HFFc6 (cell line): ENCODE results near the gene PUSL1. TPM values are rescaled to one million over a fixed set of nuclear protein-coding genes. Genes with fewer than 3 reads are reported as not detected.

Experiments
- DNase-seq: peaks from one replicate; pipeline ENCODE4 v3.0.0-alpha.2; 2018
- H3K27ac Mint-ChIP-seq: 2 replicates; pipeline ENCODE4 v1.8.0; 2020; ENCODE audit warnings: mild to moderate bottlenecking, mixed read lengths
- H3K27me3 Mint-ChIP-seq: 2 replicates; pipeline ENCODE4 v1.8.0; 2021; ENCODE audit warnings: mild to moderate bottlenecking, moderate library complexity, mixed read lengths; ENCODE audit not compliant: insufficient read depth
- H3K36me3 Mint-ChIP-seq: 2 replicates; pipeline ENCODE4 v1.8.0; 2021; ENCODE audit warnings: low read depth, mixed read lengths
- H3K4me1 Mint-ChIP-seq: 2 replicates; pipeline ENCODE4 v1.8.0; 2020; ENCODE audit warnings: low read depth, mixed read lengths
- H3K4me3 Mint-ChIP-seq: 2 replicates; pipeline ENCODE4 v1.8.0; 2020; ENCODE audit warnings: mild to moderate bottlenecking, moderate library complexity, mixed read lengths
- H3K9me3 Mint-ChIP-seq: 2 replicates; pipeline ENCODE4 v1.8.0; 2020; ENCODE audit warnings: mild to moderate bottlenecking, mixed read lengths
- total RNA-seq, 6 experiments: library from RNA; stranded (reverse); fragmentation: NEBNext Ultra II Directional; extraction: Animal tissue kit (Norgen Biotek cat#: 25700); gene quantifications; 2 replicates in 1 of 6; 3 replicates in 5 of 6; pipeline ENCODE4 v1.2.3, GENCODE V29; 2021
- TF ChIP-seq, protein P1 (sequence below): fragments of 200-600 bp; sonication (generic); IDR thresholded peaks from 2 replicates; pipeline ENCODE4 v1.5.0; 2021; ENCODE audit warnings: antibody characterized with exemption, mild to moderate bottlenecking

The PUSL1 gene
- total RNA-seq, 6 experiments from 2014 or later, result 23.5 to 28.7 (median 25.6) TPM

DNA sequence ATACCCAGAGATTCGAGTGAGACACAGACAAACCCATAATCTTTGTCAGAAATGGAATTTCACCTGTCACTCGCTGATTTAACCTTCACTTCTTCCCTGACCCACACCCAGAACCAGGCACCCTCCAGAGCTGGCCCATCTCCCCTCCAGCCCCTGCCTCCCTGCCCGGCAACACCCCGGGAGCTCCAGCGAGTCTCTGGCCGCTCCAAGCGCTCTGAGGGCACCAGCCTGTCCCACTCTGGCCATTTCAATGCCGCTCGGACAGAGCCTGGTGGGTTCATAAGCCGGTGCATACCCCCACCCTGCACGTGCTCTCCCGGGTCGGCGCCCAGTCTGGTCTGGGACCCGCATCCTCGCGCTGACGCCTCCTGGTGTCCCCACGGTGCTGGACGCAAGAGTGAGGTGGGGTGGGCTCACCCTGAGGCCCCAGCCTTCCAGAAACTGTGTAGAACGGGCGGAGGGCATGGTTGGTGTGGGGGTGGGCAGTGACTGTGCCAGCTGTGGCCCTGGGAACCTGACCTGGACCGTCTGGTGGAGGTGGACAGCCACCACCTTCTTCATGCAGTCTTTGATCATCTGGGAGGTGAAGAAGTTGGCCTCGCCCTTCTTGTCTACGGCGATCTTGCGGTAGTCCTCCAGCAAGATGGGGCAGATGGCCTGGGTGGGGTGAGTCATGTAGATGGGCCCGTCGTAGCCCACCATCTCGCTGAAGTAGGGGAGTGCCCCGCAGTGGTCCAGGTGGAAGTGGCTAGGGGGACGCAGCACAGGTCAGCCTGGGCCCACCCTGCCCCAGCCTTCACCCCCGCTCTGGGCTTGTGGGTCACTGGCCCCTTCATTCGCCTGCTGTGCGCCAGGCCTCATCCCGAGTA is 10.6 kb downstream of the PUSL1 start:
- Mint-ChIP-seq H3K4me1 (peaks cover 45% of the 10 kb centered on the region), H3K27me3 (peaks cover 18% of the 10 kb centered on the region), H3K36me3 (peaks cover 9% of the 10 kb centered on the region), H3K27ac (peak overlapping the region; percentile 91), H3K4me3 (no peak overlapping the region), H3K9me3 (no peaks in the 10 kb centered on the region)
- TF ChIP-seq, protein P1, sequence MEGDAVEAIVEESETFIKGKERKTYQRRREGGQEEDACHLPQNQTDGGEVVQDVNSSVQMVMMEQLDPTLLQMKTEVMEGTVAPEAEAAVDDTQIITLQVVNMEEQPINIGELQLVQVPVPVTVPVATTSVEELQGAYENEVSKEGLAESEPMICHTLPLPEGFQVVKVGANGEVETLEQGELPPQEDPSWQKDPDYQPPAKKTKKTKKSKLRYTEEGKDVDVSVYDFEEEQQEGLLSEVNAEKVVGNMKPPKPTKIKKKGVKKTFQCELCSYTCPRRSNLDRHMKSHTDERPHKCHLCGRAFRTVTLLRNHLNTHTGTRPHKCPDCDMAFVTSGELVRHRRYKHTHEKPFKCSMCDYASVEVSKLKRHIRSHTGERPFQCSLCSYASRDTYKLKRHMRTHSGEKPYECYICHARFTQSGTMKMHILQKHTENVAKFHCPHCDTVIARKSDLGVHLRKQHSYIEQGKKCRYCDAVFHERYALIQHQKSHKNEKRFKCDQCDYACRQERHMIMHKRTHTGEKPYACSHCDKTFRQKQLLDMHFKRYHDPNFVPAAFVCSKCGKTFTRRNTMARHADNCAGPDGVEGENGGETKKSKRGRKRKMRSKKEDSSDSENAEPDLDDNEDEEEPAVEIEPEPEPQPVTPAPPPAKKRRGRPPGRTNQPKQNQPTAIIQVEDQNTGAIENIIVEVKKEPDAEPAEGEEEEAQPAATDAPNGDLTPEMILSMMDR, result 0 out of 2 replicates have a peak, but pooled peaks have one; percentile 11
- DNase-seq, result no peak

DNA sequence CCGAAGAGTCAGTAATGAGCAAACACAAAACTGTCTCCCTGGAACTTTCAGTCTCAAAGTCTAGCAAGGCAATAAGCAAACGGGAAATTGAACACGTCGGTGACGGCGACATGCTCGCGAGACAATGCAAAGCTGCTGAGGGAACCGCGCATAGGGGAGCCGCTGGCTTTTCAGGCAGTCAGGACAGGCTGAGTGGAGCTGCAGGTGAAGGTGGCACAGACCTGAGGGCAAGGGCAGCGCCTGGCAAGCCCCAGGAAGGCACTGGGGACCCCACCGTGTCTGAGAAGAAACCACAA is 11.2 kb downstream of the PUSL1 start:
- H3K4me3 Mint-ChIP-seq, result no peak overlapping the region
- DNase-seq, result no peak
- H3K27me3 Mint-ChIP-seq, result peaks cover 18% of the 10 kb centered on the region
- peak overlapping the region; percentile 91 for H3K27ac Mint-ChIP-seq
- no peaks in the 10 kb centered on the region for H3K9me3 Mint-ChIP-seq
- TF ChIP-seq, protein P1, result no peak
- peaks cover 45% of the 10 kb centered on the region for H3K4me1 Mint-ChIP-seq
- H3K36me3 Mint-ChIP-seq, result peaks cover 9% of the 10 kb centered on the region

DNA sequence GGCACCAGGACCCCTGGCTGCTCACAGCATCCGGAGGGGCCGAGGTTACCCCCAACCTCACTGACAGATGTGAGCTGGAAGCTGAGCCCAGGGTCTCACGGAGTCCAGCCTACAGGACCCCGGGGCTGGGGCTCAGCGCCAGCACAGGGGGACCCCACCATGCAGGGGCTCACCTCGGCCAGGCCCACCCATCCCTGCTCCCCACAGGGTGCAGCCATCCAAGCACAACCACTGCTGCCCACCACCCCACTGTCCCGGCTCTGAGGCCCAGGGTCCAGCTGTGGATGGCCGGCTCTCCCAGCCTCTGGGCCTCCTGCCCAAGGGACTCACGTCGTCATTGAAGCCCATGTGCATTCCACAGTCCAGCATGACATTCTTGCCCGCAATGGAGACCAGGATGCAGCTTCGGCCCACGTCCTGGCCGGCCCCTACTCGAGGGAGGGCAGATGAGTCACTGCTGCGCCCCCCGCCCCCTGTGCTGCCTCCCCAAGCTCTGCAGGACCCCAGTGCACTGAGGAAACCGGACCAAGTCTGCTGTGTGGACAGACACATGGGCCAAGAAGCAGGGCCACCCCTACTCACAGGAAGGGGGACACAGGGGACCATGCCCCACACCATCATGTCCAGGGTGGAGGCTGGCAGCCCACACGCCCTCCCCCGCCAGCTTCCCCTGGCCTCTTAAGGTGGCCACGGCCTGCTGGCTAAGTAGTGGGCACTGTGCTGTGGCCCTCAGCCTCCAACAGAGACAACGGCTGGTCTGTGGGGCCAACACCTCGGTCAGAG is 12.5 kb downstream of the PUSL1 start:
- peaks cover 9% of the 10 kb centered on the region for H3K36me3 Mint-ChIP-seq
- H3K4me3 Mint-ChIP-seq, result 0 out of 2 replicates have a peak overlapping the region, but pooled peaks have one; percentile 7
- H3K27me3 Mint-ChIP-seq, result peaks cover 15% of the 10 kb centered on the region
- H3K4me1 Mint-ChIP-seq, result peaks cover 51% of the 10 kb centered on the region
- no peak for DNase-seq
- TF ChIP-seq, protein P1, result no peak
- H3K9me3 Mint-ChIP-seq, result no peaks in the 10 kb centered on the region
- H3K27ac Mint-ChIP-seq, result peak overlapping the region; percentile 61

DNA sequence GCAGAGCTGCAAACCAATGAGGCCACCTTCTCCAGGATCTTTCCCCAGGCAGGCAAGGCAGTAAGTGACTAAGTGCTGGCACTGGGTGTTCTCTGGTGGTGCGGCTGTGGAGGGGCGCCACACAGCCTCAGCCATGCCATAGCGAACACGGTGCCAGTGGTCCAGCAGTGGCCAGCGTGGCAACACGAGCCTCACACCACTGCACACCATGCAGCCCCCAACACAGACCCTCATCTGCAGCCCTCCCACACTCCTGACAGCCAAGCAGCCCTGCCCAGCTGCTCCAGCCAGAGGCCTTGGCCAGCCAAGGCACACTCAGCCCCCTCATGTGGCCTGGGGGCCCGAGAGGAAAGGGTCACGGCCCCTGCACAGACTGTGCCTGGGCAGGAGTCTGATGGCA is 13.1 kb downstream of the PUSL1 start:
- Mint-ChIP-seq H3K27ac (peak overlapping the region; percentile 31), H3K27me3 (peaks cover 13% of the 10 kb centered on the region), H3K9me3 (no peaks in the 10 kb centered on the region), H3K4me3 (0 out of 2 replicates have a peak overlapping the region, but pooled peaks have one; percentile 7), H3K36me3 (peaks cover 9% of the 10 kb centered on the region), H3K4me1 (peaks cover 55% of the 10 kb centered on the region)
- DNase-seq, result no peak
- TF ChIP-seq, protein P1, result no peak

DNA sequence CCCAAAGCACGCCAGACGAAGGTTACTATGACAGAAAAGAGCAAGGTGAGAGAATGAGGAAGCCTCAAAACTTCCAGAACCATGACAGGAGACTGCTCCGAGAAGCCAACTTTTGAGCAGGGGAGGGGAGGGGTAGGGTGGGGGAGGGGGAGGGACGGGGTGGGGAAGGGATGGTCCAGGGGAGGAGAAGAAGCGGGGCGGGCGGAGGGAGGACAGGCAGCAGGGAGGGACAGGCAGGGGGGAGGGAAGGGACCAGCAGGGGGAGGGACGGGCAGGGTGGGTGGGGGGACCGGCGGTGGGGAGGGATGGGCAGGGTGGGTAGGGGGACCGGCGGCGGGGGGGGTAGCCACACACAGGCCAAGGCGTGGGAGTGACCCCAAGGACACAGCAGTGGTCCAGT is 14.0 kb downstream of the PUSL1 start:
- peaks cover 6% of the 10 kb centered on the region for H3K36me3 Mint-ChIP-seq
- no peaks in the 10 kb centered on the region for H3K9me3 Mint-ChIP-seq
- peak overlapping the region; percentile 67; the same call in 1 of the 2 replicates for H3K27ac Mint-ChIP-seq
- TF ChIP-seq, protein P1, result no peak
- peaks cover 14% of the 10 kb centered on the region for H3K27me3 Mint-ChIP-seq
- H3K4me3 Mint-ChIP-seq, result peak overlapping the region; percentile 69
- no peak for DNase-seq
- peaks cover 51% of the 10 kb centered on the region for H3K4me1 Mint-ChIP-seq
